MM.1S (cell line): ENCODE data around the gene RMND5A.

Experiments
- DNase-seq: peaks from one replicate; pipeline ENCODE4 v3.0.0-alpha.2; 2015
- H2AFZ ChIP-seq: fragments of 300-600 bp; sonication (generic); 2 replicates; pipeline ENCODE4 v1.6.0; 2016; ENCODE audit warnings: antibody characterized with exemption, low read length
- H3F3A ChIP-seq: fragments of 300-600 bp; sonication (generic); 2 replicates; pipeline ENCODE4 v1.6.1; 2016; ENCODE audit warnings: mild to moderate bottlenecking, antibody characterized with exemption, low read length, moderate library complexity, mixed read lengths; ENCODE audit not compliant: insufficient read depth
- H3K27ac ChIP-seq: fragments of 300-600 bp; sonication (generic); 2 replicates; pipeline ENCODE4 v1.5.1; 2016; ENCODE audit warnings: mild to moderate bottlenecking, low read length
- H3K27me3 ChIP-seq: fragments of 300-600 bp; sonication (generic); replicated peaks from 2 replicates; pipeline ENCODE4 v1.6.0; 2016; ENCODE audit warnings: low read length; ENCODE audit not compliant: insufficient read depth
- H3K36me3 ChIP-seq: fragments of 300-600 bp; sonication (generic); replicated peaks from 2 replicates; pipeline ENCODE4 v1.6.1; 2016; ENCODE audit warnings: mild to moderate bottlenecking, low read length, mixed read lengths; ENCODE audit not compliant: insufficient read depth
- H3K4me1 ChIP-seq: fragments of 300-600 bp; sonication (generic); 2 replicates; pipeline ENCODE4 v1.6.1; 2016; ENCODE audit warnings: low read length, mixed read lengths
- H3K4me2 ChIP-seq: fragments of 300-600 bp; sonication (generic); 2 replicates; pipeline ENCODE4 v1.6.0; 2016; ENCODE audit warnings: low read depth, low read length
- H3K4me3 ChIP-seq: fragments of 300-600 bp; sonication (generic); 2 replicates; pipeline ENCODE4 v1.5.1; 2016; ENCODE audit warnings: low read length, mixed read lengths
- H3K79me2 ChIP-seq: fragments of 300-600 bp; sonication (generic); 2 replicates; pipeline ENCODE4 v1.6.1; 2016; ENCODE audit warnings: mixed run types, low read length, mixed read lengths
- H3K9ac ChIP-seq: fragments of 300-600 bp; sonication (generic); 2 replicates; pipeline ENCODE4 v1.6.1; 2016; ENCODE audit warnings: low read length, mixed read lengths
- H3K9me2 ChIP-seq: fragments of 300-600 bp; sonication (generic); replicated peaks from 2 replicates; pipeline ENCODE4 v1.6.1; 2016; ENCODE audit warnings: mild to moderate bottlenecking, low read length, mixed read lengths; ENCODE audit not compliant: insufficient read depth
- H3K9me3 ChIP-seq: fragments of 300-600 bp; sonication (generic); replicated peaks from 2 replicates; pipeline ENCODE4 v1.6.1; 2016; ENCODE audit warnings: mild to moderate bottlenecking, low read length, mixed read lengths; ENCODE audit not compliant: insufficient read depth
- H4K20me1 ChIP-seq: fragments of 300-600 bp; sonication (generic); 2 replicates; pipeline ENCODE4 v1.6.1; 2016; ENCODE audit warnings: mild to moderate bottlenecking, low read length, moderate library complexity, mixed read lengths; ENCODE audit not compliant: insufficient read depth
- CTCF ChIP-seq: fragments of 300-600 bp; sonication (generic); IDR thresholded peaks from 2 replicates; pipeline ENCODE4 v1.5.1; 2016; ENCODE audit warnings: antibody characterized with exemption, low read length, mixed read lengths
- EZH2 ChIP-seq: fragments of 300-600 bp; sonication (generic); optimal IDR thresholded peaks from 2 replicates; pipeline ENCODE3; 2017; ENCODE audit warnings: low read depth, mild to moderate bottlenecking, antibody characterized with exemption, low read length, mixed read lengths
- EZH2phosphoT487 ChIP-seq: fragments of 300-600 bp; sonication (generic); IDR thresholded peaks from 2 replicates; pipeline ENCODE4 v1.6.1; 2018; ENCODE audit warnings: antibody characterized with exemption, low read length

The RMND5A gene

GRCh38 chr2:86775338-86775737 lies 55.2 kb downstream of the RMND5A start:
- H3K36me3 ChIP-seq = no peaks in the 10 kb centered on the region; the same call in none of the 2 replicates
- no peaks in the 10 kb centered on the region for H3K27me3 ChIP-seq
- DNase-seq = no peak
- no peak overlapping the region for H2AFZ ChIP-seq
- no peak overlapping the region for H3K9ac ChIP-seq
- no peaks in the 10 kb centered on the region for H4K20me1 ChIP-seq
- H3K79me2 ChIP-seq = no peaks in the 10 kb centered on the region
- H3K27ac ChIP-seq = no peak overlapping the region
- H3K4me3 ChIP-seq = no peak overlapping the region
- no peaks in the 10 kb centered on the region for H3K9me2 ChIP-seq
- no peaks in the 10 kb centered on the region for H3K9me3 ChIP-seq
- TF ChIP-seq EZH2phosphoT487 = no peak
- no peak for TF ChIP-seq CTCF
- TF ChIP-seq EZH2 = no peak
- H3K4me1 ChIP-seq = no peaks in the 10 kb centered on the region
- H3K4me2 ChIP-seq = no peak overlapping the region
- H3F3A ChIP-seq = no peaks in the 10 kb centered on the region

- Histone ChIP-seq H3K9me2 (no peaks in the 10 kb centered on the region), H3K4me2 (no peak overlapping the region), H3K27ac (no peak overlapping the region), H3F3A (no peaks in the 10 kb centered on the region), H2AFZ (no peak overlapping the region), H3K9me3 (no peaks in the 10 kb centered on the region), H3K79me2 (no peaks in the 10 kb centered on the region), H3K4me1 (no peaks in the 10 kb centered on the region), H3K27me3 (no peaks in the 10 kb centered on the region), H3K4me3 (no peak overlapping the region), H4K20me1 (no peaks in the 10 kb centered on the region), H3K36me3 (no peaks in the 10 kb centered on the region; the same call in none of the 2 replicates), H3K9ac (no peak overlapping the region)
- TF ChIP-seq EZH2phosphoT487 (no peak), CTCF (no peak), EZH2 (no peak)
- DNase-seq = no peak
These were observed 56.4 kb downstream of the RMND5A start for GRCh38 chr2:86776532-86776931.

- H4K20me1 ChIP-seq = no peaks in the 10 kb centered on the region
- H3K9me3 ChIP-seq = no peaks in the 10 kb centered on the region
- peaks cover 5% of the 10 kb centered on the region; the same call in 1 of the 2 replicates for H3K4me1 ChIP-seq
- H2AFZ ChIP-seq = no peak overlapping the region
- no peak overlapping the region for H3K9ac ChIP-seq
- no peaks in the 10 kb centered on the region for H3K27me3 ChIP-seq
- TF ChIP-seq EZH2phosphoT487 (no peak), EZH2 (no peak), CTCF (no peak)
- H3K27ac ChIP-seq = no peak overlapping the region
- peaks cover 7% of the 10 kb centered on the region for H3F3A ChIP-seq
- no peaks in the 10 kb centered on the region; the same call in 1 of the 2 replicates for H3K36me3 ChIP-seq
- DNase-seq = no peak
- no peaks in the 10 kb centered on the region for H3K9me2 ChIP-seq
- no peaks in the 10 kb centered on the region for H3K79me2 ChIP-seq
- H3K4me3 ChIP-seq = no peak overlapping the region
- no peak overlapping the region for H3K4me2 ChIP-seq
These were observed 58.9 kb downstream of the RMND5A start for GRCh38 chr2:86778957-86779356.
